CD4-positive, alpha-beta T cell (primary cell): ENCODE results near the gene TIE1. TPM values are rescaled to one million over a fixed set of nuclear protein-coding genes. Genes with fewer than 3 reads are reported as not detected.

ENCODE experiments used
- ATAC-seq: fragments of 200-7000 bp; cut with Tn5 transposase; one replicate; pipeline ENCODE4 v1.10.0; 2022; ENCODE audit warnings: mild to moderate bottlenecking; ENCODE audit not compliant: poor library complexity
- CTCF ChIA-PET: fragments of 350-600 bp; sonication (Branson Sonifier 250); formaldehyde crosslinking; loops from one replicate; lab custom pipeline; 2021; ENCODE audit warnings: antibody characterized with exemption, inconsistent platforms; lab: Charles Lee
- POLR2A ChIA-PET: fragments of 350-600 bp; sonication (Branson Sonifier 250); formaldehyde crosslinking; loops from one replicate; lab custom pipeline; 2021; ENCODE audit warnings: antibody characterized with exemption, inconsistent platforms; lab: Charles Lee
- DNase-seq, 14 experiments: peaks; one replicate each; pipeline ENCODE4 v3.0.0-alpha.2; 2013 to 2020; ENCODE audit warnings: mixed read lengths in 2 of 14
- H3K27ac ChIP-seq, 2 donors: one replicate each; pipeline versions ENCODE4 v1.5.1 to v1.7.0; 2013; ENCODE audit warnings: low read length in 2 of 2, low read depth in 1 of 2, mild to moderate bottlenecking in 1 of 2
- H3K27me3 ChIP-seq, 2 experiments: 1 replicate in 1 of 2; 2 replicates in 1 of 2; pipeline versions ENCODE4 v1.6.1 to v1.7.0; 2013; ENCODE audit warnings: low read length in 2 of 2, control low read depth in 1 of 2, mild to moderate bottlenecking in 1 of 2, moderate library complexity in 1 of 2; ENCODE audit not compliant: insufficient read depth in 2 of 2, control insufficient read depth in 1 of 2
- H3K36me3 ChIP-seq: one replicate; pipeline ENCODE4 v1.6.1; 2013; ENCODE audit warnings: low read length, control low read depth; ENCODE audit not compliant: insufficient read depth
- H3K4me1 ChIP-seq: one replicate; pipeline ENCODE4 v1.6.1; 2013; ENCODE audit warnings: low read length, control low read depth; ENCODE audit not compliant: insufficient read depth
- H3K4me3 ChIP-seq: one replicate; pipeline ENCODE4 v1.5.1; 2013; ENCODE audit warnings: mild to moderate bottlenecking, low read length, moderate library complexity
- H3K9me3 ChIP-seq, 2 experiments: 1 replicate in 1 of 2; 2 replicates in 1 of 2; pipeline versions ENCODE4 v1.6.1 to v1.7.0; 2013; ENCODE audit warnings: low read length in 2 of 2, mild to moderate bottlenecking in 2 of 2, control low read depth in 1 of 2, moderate library complexity in 1 of 2; ENCODE audit not compliant: control insufficient read depth in 1 of 2, insufficient read depth in 1 of 2
- H3K27ac Mint-ChIP-seq: one replicate; pipeline ENCODE4 v1.8.0; 2020; ENCODE audit warnings: mixed read lengths
- H3K27me3 Mint-ChIP-seq: one replicate; pipeline ENCODE4 v1.8.0; 2021; ENCODE audit warnings: mixed read lengths
- H3K36me3 Mint-ChIP-seq: one replicate; pipeline ENCODE4 v1.8.0; 2021; ENCODE audit warnings: low read depth, mixed read lengths
- H3K4me1 Mint-ChIP-seq: one replicate; pipeline ENCODE4 v1.8.0; 2021; ENCODE audit warnings: low read depth, mixed read lengths
- H3K4me3 Mint-ChIP-seq: one replicate; pipeline ENCODE4 v1.8.0; 2020; ENCODE audit warnings: mild to moderate bottlenecking, mixed read lengths
- H3K9me3 Mint-ChIP-seq: one replicate; pipeline ENCODE4 v1.8.0; 2020; ENCODE audit warnings: mixed read lengths
- CTCF ChIP-seq: fragments of 200-600 bp; IDR thresholded peaks from one replicate; pipeline ENCODE4 v1.8.0; 2022; ENCODE audit warnings: antibody characterized with exemption, mild to moderate bottlenecking
- intact Hi-C, 2 experiments: fragments of 100-400 bp; cut with DNase I in 1 of 2; cut with micrococcal nuclease in 1 of 2; formaldehyde crosslinking; loops; one replicate each; pipeline versions ENCODE4 v1.15.1 to v1.9.0; 2023 to 2025; cut with DNase I, micrococcal nuclease
- total RNA-seq, 174 experiments: library from RNA in 2 of 174; stranded (reverse) in 2 of 174; gene quantifications; one replicate each; pipeline ENCODE4 v1.2.3 and lab custom pipeline; 2021 to 2026

Gene TIE1
- total RNA-seq, 2 experiments from 2014 or later: not detected

- intact Hi-C loops: no loop called here
- no peak for DNase-seq
- no peak overlapping the region for H3K4me3 Mint-ChIP-seq
- TF ChIP-seq CTCF: no peak
- H3K27ac Mint-ChIP-seq: no peak overlapping the region
- Histone ChIP-seq H3K36me3 (no peaks in the 10 kb centered on the region), H3K9me3 (no peaks in the 10 kb centered on the region), H3K4me3 (no peak overlapping the region), H3K27me3 (no peaks in the 10 kb centered on the region), H3K4me1 (no peaks in the 10 kb centered on the region), H3K27ac (no peak overlapping the region)
- no peaks in the 10 kb centered on the region for H3K27me3 Mint-ChIP-seq
- H3K9me3 Mint-ChIP-seq: no peaks in the 10 kb centered on the region
- ChIA-PET CTCF (no interaction called here), POLR2A (no interaction called here)
- no peak for ATAC-seq
- no peaks in the 10 kb centered on the region for H3K36me3 Mint-ChIP-seq
- no peaks in the 10 kb centered on the region for H3K4me1 Mint-ChIP-seq
Measured at GRCh38 chr1:43305926-43306687, 5.3 kb downstream of the TIE1 start.

- ChIA-PET POLR2A (no interaction called here), CTCF (no interaction called here)
- Histone ChIP-seq H3K27me3 (no peaks in the 10 kb centered on the region), H3K9me3 (no peaks in the 10 kb centered on the region), H3K4me3 (no peak overlapping the region), H3K27ac (no peak overlapping the region), H3K36me3 (no peaks in the 10 kb centered on the region), H3K4me1 (no peaks in the 10 kb centered on the region)
- H3K36me3 Mint-ChIP-seq: no peaks in the 10 kb centered on the region
- TF ChIP-seq CTCF: no peak
- ATAC-seq (no peak), DNase-seq (no peak)
- intact Hi-C loops: no loop called here
- no peaks in the 10 kb centered on the region for H3K27me3 Mint-ChIP-seq
- H3K4me3 Mint-ChIP-seq: no peak overlapping the region
- H3K4me1 Mint-ChIP-seq: no peaks in the 10 kb centered on the region
- no peak overlapping the region for H3K27ac Mint-ChIP-seq
- H3K9me3 Mint-ChIP-seq: no peaks in the 10 kb centered on the region
Measured at GRCh38 chr1:43306688-43307457, 6.1 kb downstream of the TIE1 start.

- no peaks in the 10 kb centered on the region for H3K27me3 Mint-ChIP-seq
- H3K36me3 Mint-ChIP-seq: no peaks in the 10 kb centered on the region
- Histone ChIP-seq H3K36me3 (no peaks in the 10 kb centered on the region), H3K27ac (no peak overlapping the region), H3K27me3 (no peaks in the 10 kb centered on the region), H3K4me3 (no peak overlapping the region), H3K4me1 (no peaks in the 10 kb centered on the region), H3K9me3 (no peaks in the 10 kb centered on the region)
- no peak overlapping the region for H3K4me3 Mint-ChIP-seq
- intact Hi-C loops: no loop called here
- H3K4me1 Mint-ChIP-seq: no peaks in the 10 kb centered on the region
- H3K9me3 Mint-ChIP-seq: no peaks in the 10 kb centered on the region
- no peak overlapping the region for H3K27ac Mint-ChIP-seq
- CTCF ChIA-PET: no interaction called here
- POLR2A ChIA-PET: no interaction called here
- ATAC-seq: no peak
- TF ChIP-seq CTCF: no peak
- DNase-seq: no peak
Measured at GRCh38 chr1:43307458-43308158, 6.8 kb downstream of the TIE1 start.
